ENCODE data around the gene UNC45B.

DNA sequence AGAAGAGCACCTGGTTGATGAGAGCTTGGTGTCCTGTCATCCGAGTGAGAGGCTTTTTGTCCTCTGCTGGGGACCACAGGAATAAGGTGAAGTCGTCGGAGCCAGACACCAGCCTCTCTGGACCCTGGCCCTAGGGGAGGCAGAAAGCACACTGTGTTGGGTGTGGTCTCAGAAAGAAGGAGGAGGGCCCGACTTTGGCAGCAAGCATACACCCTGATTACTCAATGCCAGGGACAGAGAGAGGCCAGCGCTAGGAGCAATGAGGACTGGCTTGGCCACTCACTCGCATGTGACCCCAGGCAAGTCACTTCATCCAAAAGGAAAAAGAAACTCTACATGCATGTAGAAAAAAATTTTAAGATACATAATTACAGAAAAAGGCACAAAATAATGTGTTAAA lies 12.3 kb upstream of the UNC45B start:
- no peak for TF ChIP-seq CTCF (IDR thresholded peaks at IDR 0.05)
- TF ChIP-seq YY1 (IDR thresholded peaks at IDR 0.05; ENCODE audit: low read depth), result no peak
- TF ChIP-seq, protein P1, sequence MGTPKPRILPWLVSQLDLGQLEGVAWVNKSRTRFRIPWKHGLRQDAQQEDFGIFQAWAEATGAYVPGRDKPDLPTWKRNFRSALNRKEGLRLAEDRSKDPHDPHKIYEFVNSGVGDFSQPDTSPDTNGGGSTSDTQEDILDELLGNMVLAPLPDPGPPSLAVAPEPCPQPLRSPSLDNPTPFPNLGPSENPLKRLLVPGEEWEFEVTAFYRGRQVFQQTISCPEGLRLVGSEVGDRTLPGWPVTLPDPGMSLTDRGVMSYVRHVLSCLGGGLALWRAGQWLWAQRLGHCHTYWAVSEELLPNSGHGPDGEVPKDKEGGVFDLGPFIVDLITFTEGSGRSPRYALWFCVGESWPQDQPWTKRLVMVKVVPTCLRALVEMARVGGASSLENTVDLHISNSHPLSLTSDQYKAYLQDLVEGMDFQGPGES (IDR thresholded peaks at IDR 0.05; ENCODE audit: low read depth, low read length), result no peak
- no peak for TF ChIP-seq EP300 (IDR thresholded peaks at IDR 0.05; ENCODE audit: borderline replicate concordance in 1 of 2, low read depth in 1 of 2, low read length in 1 of 2)
- no peak for TF ChIP-seq SMC3 (IDR thresholded peaks at IDR 0.05; ENCODE audit: low read depth, low read length)
- TF ChIP-seq MXI1 (IDR thresholded peaks at IDR 0.05; ENCODE audit: low read depth, low read length), result no peak
- TF ChIP-seq POLR2AphosphoS5 (IDR thresholded peaks at IDR 0.05; ENCODE audit: low read depth, low read length), result no peak
- no peak for TF ChIP-seq EZH2phosphoT487 (IDR thresholded peaks at IDR 0.05; ENCODE audit: borderline replicate concordance, low read depth)
- no peak for TF ChIP-seq NFIC (IDR thresholded peaks at IDR 0.05; ENCODE audit: borderline replicate concordance)
- TF ChIP-seq FOXM1 (IDR thresholded peaks at IDR 0.05; ENCODE audit: low read depth), result no peak
- no peak for TF ChIP-seq JUND (IDR thresholded peaks at IDR 0.05)
- TF ChIP-seq, protein P2, sequence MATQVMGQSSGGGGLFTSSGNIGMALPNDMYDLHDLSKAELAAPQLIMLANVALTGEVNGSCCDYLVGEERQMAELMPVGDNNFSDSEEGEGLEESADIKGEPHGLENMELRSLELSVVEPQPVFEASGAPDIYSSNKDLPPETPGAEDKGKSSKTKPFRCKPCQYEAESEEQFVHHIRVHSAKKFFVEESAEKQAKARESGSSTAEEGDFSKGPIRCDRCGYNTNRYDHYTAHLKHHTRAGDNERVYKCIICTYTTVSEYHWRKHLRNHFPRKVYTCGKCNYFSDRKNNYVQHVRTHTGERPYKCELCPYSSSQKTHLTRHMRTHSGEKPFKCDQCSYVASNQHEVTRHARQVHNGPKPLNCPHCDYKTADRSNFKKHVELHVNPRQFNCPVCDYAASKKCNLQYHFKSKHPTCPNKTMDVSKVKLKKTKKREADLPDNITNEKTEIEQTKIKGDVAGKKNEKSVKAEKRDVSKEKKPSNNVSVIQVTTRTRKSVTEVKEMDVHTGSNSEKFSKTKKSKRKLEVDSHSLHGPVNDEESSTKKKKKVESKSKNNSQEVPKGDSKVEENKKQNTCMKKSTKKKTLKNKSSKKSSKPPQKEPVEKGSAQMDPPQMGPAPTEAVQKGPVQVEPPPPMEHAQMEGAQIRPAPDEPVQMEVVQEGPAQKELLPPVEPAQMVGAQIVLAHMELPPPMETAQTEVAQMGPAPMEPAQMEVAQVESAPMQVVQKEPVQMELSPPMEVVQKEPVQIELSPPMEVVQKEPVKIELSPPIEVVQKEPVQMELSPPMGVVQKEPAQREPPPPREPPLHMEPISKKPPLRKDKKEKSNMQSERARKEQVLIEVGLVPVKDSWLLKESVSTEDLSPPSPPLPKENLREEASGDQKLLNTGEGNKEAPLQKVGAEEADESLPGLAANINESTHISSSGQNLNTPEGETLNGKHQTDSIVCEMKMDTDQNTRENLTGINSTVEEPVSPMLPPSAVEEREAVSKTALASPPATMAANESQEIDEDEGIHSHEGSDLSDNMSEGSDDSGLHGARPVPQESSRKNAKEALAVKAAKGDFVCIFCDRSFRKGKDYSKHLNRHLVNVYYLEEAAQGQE (IDR thresholded peaks at IDR 0.05; ENCODE audit: low read depth, low read length), result no peak
